Activated naive CD4-positive, alpha-beta T cell treated with anti-CD3 and anti-CD28 coated beads, Interleukin-2, amount 10 ng/mL, durations not matched to agents 5 hours and 36 hours (primary cell): ENCODE data around the gene NRL. TPM values are rescaled to one million over a fixed set of nuclear protein-coding genes. Genes with fewer than 3 reads are reported as not detected.

Experiments used
- microRNA-seq: library from miRNA; unstranded; fragments of <30 nt; microRNA quantifications from one replicate; pipeline ENCODE4 v1.2.0, GENCODE V29; 2022; ENCODE audit warnings: borderline microRNAs expressed, borderline replicate concordance
- total RNA-seq, 2 experiments: library from RNA; stranded (reverse); gene quantifications; one replicate each; pipeline ENCODE4 v1.2.3, GENCODE V29; 2021

Gene NRL
- 1 to 10 TPM; 3.0 to 3.1 TPM for total RNA-seq

DNA sequence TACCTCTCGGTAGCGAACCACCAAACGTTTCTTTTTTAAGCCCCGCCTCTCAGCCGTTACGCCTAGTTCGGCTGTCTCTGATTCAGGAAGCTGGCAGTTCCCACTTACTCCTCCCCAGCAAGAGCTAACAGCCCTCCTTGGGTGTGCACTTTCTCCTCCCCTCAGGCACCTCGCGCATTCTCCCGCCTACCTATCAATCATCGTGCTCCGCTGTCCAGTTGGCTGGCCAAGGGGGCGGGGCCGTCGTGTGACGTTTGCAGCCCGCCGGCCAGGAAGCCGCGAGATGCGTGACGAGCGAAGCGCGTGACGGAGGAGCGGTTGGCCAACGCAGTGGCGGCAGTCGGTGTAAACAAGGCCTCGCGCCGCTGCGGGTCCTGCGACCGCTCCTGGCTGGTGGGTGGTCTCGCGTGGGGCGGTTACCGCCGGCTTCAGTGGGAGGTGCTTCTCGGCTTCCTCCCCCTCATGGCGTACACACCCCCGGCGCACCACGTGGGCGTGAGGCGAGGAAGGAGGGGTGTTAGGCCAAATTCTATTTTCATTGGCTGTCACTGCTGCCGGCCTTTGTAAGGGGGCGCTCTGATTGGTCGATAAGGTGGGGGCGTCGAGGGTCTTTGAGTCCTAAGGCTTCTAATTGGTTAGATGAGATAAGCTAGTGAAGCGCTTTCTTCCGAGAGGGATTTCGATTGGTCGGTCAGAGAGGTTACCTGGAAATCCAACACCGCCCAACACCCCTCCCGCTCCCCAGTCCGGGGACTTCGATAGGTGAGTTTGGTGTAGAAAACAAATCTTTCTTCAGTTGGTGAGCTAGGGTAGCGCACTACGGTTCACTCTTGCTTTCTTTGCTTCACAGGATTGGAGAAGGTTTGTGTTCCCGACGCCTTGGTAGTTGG is at the start of gene NRL, which contains the start of gene DCAF11:
Gene NRL (minus strand): TSS at position 418 of the 890 bp plus-strand sequence. CDS start 32,101 bp downstream, outside the sequence.
Gene DCAF11 (plus strand): TSS at position 246 of the 890 bp plus-strand sequence. CDS start 818 bp downstream, outside the sequence.

GRCh38 chr14:24160850-24161804 is 46.4 kb upstream of the NRL start, which contains the start of gene IRF9:
Gene IRF9 (plus strand): TSS chr14:24161265. CDS start chr14:24162145, 880 bp downstream.

DNA sequence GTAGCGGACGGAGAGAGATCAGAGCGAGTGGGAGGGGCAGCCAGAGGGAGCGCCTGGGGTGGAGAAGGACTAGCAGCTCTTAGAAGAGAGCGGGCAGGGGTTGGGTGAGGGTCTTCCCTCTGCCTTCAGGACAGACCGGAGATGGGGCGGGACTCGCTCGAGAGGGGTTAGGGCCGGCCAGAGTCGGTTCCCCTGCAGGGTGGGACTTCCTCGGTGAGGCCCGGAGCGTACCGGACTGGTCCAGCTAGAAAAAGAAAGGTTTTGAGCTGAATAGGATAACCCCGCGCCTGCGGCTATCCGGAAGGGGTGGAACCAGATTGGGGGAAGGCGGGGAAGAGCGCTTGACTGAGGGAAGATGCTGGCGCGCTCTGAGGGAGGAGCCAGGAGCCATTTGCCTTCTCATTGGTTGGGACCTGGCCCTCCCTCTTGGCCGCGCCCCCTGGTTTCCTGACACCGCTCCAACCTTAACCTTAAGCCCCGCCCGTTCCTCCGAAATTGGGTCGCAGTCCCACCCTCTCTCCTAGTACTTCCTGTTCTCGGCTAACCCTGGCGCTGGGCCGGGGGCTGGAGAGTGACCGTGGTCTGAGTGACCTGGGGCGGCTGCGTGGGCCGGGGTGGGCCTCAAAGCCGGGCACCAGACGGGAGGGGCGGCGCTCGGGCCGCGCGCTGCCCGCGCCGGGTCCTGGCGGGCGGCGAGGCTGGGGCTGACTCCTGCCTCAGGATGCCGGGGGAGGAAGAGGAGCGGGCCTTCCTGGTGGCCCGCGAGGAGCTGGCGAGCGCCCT is 32.4 kb upstream of the NRL start, which contains the start of gene RNF31:
Gene RNF31 (plus strand): TSS at position 521 of the 783 bp plus-strand sequence. CDS start 201 bp downstream, at position 722.

DNA sequence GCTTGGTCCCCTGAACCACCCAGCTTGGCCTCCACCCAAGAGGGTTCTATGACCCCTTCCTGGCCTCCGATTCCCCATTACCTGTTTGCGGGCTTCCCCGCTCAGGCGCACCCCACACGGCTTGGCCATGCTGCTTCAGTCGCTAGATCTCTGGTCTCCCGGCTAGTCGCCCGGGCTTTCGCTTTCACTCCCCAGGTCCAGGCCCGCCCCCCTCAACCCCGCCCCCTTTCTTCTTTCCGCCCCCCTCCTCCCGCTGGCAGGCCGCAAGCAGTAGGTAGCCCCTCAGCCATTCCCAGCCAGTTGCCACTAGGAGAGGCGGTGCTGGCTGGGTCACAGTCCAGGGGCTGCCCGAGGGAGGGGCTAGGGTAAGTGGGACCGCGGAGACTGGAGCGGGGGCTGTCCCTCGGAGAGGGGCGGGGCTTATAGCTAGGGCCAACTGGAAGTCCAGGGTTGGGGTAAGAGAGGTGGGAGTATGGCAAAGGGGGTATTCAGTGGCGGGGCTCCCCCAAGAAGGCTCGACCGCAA is 31.8 kb upstream of the NRL start, which contains the start of gene PSME2:
Gene PSME2 (minus strand): TSS at position 158 of the 525 bp plus-strand sequence. CDS start 29 bp downstream, at position 129.

GRCh38 chr14:24141097-24141880 is 26.5 kb upstream of the NRL start, which contains the start of gene EMC9:
Gene EMC9 (minus strand): TSS chr14:24141591. CDS start chr14:24141304, 287 bp downstream.

DNA sequence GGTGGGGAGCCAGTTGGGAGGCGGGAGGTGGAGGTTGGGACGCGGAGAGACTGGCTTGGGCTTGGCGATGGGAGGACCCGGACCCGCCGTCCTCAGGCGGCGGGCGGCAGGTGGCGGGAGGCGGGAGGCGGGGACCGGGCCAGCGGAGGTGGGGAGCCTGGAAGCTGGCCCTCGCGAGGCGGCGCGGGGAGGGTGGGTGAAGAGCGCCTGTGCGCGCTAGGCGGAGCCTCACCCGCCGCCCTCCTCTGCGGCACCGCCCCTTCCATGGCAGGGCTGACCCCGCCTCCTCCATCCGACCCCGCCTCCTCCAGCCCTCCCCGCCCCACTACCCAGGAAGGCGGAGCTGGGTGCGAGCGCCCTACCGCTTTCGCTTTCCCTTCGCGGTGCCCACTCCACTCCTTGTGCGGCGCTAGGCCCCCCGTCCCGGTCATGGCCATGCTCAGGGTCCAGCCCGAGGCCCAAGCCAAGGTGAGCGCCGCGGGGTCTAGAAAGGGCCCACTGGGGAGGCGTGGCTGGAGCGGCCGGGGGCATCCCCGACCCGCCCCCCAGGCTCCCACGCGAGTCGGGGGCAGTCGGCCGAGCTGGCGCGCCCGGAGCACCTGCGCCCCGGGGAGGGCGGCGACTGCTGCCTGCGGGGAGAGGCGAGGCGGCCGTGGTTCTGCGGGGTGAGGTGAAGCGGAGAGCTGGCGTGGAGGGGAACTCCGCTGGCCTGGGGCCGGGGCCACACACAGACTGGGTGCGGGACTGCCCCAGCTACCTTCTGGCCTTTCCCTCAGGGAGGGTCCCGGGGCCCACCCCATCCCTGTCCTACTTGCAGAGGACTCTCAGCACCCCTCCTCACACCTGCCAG is 21.3 kb upstream of the NRL start, which contains the start of gene PSME1:
Gene PSME1 (plus strand): TSS at position 361 of the 850 bp plus-strand sequence. CDS start 69 bp downstream, at position 430.

GRCh38 chr14:24130380-24130716 is 15.6 kb upstream of the NRL start, which contains the start of gene FITM1:
Gene FITM1 (plus strand): TSS chr14:24130659. CDS start chr14:24131564, 905 bp downstream.

DNA sequence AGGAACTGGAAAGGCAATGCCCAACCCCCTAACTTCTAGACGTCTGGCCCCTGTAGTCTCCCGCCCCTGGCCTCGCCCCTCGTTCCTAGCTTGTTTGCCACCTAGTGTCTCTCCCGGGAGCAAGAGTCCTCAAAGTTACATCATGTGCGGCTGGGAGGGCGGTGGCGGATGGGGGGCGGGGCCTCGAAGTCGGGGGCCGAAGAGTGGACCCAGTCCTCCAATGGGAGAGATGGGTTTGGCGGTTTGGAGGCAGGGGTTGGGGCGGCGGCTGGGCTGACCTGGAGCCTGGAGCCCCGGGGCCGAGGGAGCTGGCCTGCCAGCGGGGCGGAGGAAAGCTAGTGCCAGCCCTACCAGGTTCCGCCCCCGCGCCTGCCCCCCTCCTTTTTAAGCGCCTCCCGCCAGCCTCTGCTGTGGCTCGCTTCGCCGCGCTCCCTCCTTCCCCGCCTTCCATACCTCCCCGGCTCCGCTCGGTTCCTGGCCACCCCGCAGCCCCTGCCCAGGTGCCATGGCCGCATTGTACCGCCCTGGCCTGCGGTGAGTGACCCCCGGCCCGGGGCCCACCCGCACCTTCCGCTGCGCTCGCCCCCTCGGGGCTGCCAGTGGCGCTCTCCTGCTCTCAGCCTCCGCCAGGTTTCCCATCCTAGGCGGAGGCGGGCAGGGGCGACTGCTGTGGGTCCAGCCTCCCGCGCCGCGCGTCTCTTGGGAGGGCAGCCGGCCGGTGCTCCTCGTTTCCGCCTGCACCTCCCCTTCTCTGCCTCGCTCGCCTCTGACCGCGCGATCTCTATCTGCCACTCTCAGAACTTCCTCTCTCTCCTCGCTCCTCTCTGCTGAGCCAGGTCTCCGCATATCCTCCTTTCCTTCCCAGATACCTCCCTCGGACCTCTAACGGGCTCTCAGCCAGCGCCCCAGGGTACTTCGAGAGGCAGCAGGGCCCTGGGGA is 20.6 kb downstream of the NRL start, which contains the start of gene PCK2:
Gene PCK2 (plus strand): TSS at position 411 of the 940 bp plus-strand sequence. CDS start 95 bp downstream, at position 506.

GRCh38 chr14:24071144-24071697 is 43.5 kb downstream of the NRL start, which contains the start of gene CPNE6:
Gene CPNE6 (plus strand): TSS chr14:24071562. CDS start chr14:24072937, 1,375 bp downstream.

DNA sequence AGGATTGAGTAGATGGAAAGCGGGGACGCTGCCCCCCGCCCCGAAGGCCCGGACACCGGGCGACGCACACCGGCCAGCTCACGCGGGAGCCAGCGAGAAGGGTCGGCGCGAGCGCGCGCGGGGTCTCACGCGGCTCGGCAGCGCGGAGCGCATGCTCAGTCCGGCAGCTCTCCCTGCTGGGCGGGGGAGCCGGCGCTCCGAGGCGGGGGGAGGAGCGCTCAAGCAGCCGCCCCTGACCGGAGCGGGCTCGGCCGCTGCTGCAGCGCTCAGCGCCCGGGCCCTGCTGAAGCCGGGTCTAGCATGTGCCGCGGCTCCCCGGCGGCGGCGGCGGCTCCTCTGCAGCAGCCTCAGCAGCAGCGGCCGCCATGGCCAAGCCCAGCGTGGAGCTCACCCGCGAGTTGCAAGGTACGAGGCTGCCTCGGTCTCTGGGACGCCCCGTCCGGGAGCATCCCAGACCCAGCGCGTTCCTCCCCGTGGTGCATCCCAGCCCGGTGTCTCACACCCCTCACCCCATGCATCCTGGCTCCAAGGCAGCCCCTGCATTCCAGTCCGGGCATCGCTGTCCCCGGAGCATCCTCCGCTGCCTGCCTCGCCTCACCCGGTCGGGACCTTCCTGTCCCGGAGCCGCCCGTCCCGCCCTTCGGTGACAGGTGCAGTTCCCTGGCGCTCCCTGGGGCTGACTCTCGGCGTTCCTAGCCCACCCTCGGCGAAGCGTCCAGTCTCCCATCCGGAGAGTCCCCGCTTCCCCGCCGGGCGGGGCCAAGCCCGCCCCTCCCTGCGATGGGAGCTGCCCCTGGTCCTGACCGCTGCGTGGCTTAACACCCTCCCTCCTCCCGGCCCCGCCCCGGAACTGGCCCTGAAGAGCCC is 62.7 kb downstream of the NRL start, which contains the start of gene CARMIL3:
Gene CARMIL3 (plus strand): TSS at position 221 of the 867 bp plus-strand sequence. CDS start 145 bp downstream, at position 366.

Small RNA genes lying within 50 kb of the gene (microRNA-seq; reads per million reads assigned to microRNA genes)
- not detected for gene MIR7703

Other genes with a start within 250 kb of the NRL start
- 10 to 100 TPM; 18.3 to 19.6 TPM for gene DHRS4, start 161.2 kb downstream of the NRL start, total RNA-seq
- gene DHRS4L2, start 126.0 kb downstream of the NRL start, total RNA-seq, result 10 to 100 TPM; 18.7 to 20.6 TPM
- under 1 TPM; 0.50 to 0.65 TPM for gene CARMIL3, start 62.9 kb downstream of the NRL start, total RNA-seq
- not detected for gene CPNE6, start 43.4 kb downstream of the NRL start, total RNA-seq
- 10 to 100 TPM; 53.5 to 54.5 TPM for gene PCK2, start 20.6 kb downstream of the NRL start, total RNA-seq
- gene DCAF11, start 172 bp downstream of the NRL start, total RNA-seq, result 100 to 1,000 TPM; 101 TPM
- gene FITM1, start 15.7 kb upstream of the NRL start, total RNA-seq, result 1 to 10 TPM; 1.4 to 1.5 TPM
- 100 to 1,000 TPM; 453 to 473 TPM for gene PSME1, start 21.2 kb upstream of the NRL start, total RNA-seq
- 10 to 100 TPM; 30.9 to 34.8 TPM for gene EMC9, start 26.6 kb upstream of the NRL start, total RNA-seq
- 100 to 1,000 TPM; 386 to 389 TPM for gene PSME2, start 31.7 kb upstream of the NRL start, total RNA-seq
- 100 to 1,000 TPM; 108 to 111 TPM for gene RNF31, start 32.5 kb upstream of the NRL start, total RNA-seq
- 100 to 1,000 TPM; 223 to 232 TPM for gene IRF9, start 46.3 kb upstream of the NRL start, total RNA-seq
- 10 to 100 TPM; 48.9 to 49.8 TPM for gene REC8, start 57.1 kb upstream of the NRL start, total RNA-seq
- gene IPO4, start 73.9 kb upstream of the NRL start, total RNA-seq, result 10 to 100 TPM; 42.4 to 43.3 TPM
- 10 to 100 TPM; 32.2 to 32.3 TPM for gene TM9SF1, start 80.5 kb upstream of the NRL start, total RNA-seq
- gene TSSK4, start 90.7 kb upstream of the NRL start, total RNA-seq, result under 1 TPM; 0.34 to 0.60 TPM
- gene CHMP4A, start 98.5 kb upstream of the NRL start, total RNA-seq, result 10 to 100 TPM; 85.1 to 89.0 TPM
- gene MDP1, start 101.1 kb upstream of the NRL start, total RNA-seq, result 10 to 100 TPM; 16.0 to 17.1 TPM
- 100 to 1,000 TPM; 164 to 175 TPM for gene NEDD8, start 117.4 kb upstream of the NRL start, total RNA-seq
- 10 to 100 TPM; 67.8 to 70.1 TPM for gene GMPR2, start 118.0 kb upstream of the NRL start, total RNA-seq
- 100 to 1,000 TPM; 120 to 130 TPM for gene TINF2, start 127.7 kb upstream of the NRL start, total RNA-seq
- gene TGM1, start 148.2 kb upstream of the NRL start, total RNA-seq, result 1 to 10 TPM; 3.3 to 4.5 TPM
- gene RABGGTA, start 156.6 kb upstream of the NRL start, total RNA-seq, result 10 to 100 TPM; 42.3 to 44.3 TPM
- gene DHRS1, start 184.8 kb upstream of the NRL start, total RNA-seq, result 10 to 100 TPM; 32.0 to 36.6 TPM
- 10 to 100 TPM; 30.7 to 30.9 TPM for gene NOP9, start 184.9 kb upstream of the NRL start, total RNA-seq
- 10 to 100 TPM; 29.0 to 30.2 TPM for gene CIDEB, start 193.0 kb upstream of the NRL start, total RNA-seq
- gene LTB4R2, start 195.2 kb upstream of the NRL start, total RNA-seq, result 10 to 100 TPM; 20.8 to 21.0 TPM
- gene LTB4R, start 196.6 kb upstream of the NRL start, total RNA-seq, result 10 to 100 TPM; 24.9 to 28.5 TPM
- 1 to 10 TPM; 3.8 to 4.5 TPM for gene ADCY4, start 220.1 kb upstream of the NRL start, total RNA-seq
- gene RIPK3, start 225.0 kb upstream of the NRL start, total RNA-seq, result 10 to 100 TPM; 35.0 to 36.5 TPM